ENCODE measurements around the gene NUDT3.

NUDT3 gene

DNA sequence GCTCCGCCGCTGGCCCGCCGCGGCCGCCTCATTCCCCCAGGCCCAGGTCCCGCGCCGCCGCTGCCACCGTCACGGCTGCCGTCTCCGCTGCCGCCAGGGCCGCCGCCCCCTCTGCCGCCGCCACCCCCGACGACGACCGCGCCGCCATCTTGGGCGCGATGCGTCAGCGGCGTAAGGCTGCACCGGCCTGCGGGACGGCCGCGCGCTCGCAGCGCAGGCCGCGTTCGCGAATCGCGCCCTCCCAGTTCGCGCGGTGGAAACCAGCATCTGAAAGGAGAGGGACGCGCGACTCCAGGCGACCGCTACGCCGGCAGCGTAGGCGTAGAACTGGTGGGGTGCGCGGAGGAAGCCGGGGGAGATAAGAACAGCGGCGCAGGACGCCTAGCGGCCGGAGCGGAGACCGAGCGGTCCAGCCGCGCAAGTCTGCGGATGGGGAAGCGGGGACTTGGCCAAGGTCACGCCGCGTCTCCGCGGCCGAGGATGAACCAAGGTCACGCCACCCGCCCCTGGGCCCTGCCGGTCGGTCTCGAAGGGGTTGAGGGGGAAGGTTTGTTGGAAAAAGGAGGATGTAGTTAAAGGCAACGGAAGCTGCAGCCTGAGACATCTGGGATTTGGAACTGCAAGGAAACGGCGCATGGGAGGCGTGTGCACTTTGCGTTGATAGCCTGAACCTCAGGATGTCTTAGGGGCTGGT lies at the start of gene NUDT3:
NUDT3 (minus strand) TSS at position 173 of the 694 bp plus-strand sequence. CDS start 307 bp downstream, outside the sequence.
- no peaks in the 10 kb centered on the region for H3K27me3 ChIP-seq (ENCODE audit: insufficient read depth, insufficient read length)
- peak; percentile 72 for DNase-seq (ENCODE audit: low read depth, low spot score)
- TF ChIP-seq ZNF274 (IDR thresholded peaks at IDR 0.05; ENCODE audit: low read depth, low read length) (no peak), YY1 (IDR thresholded peaks at IDR 0.05; ENCODE audit: insufficient read depth, insufficient read length) (peak; percentile 71), SUZ12 (IDR thresholded peaks at IDR 0.05; ENCODE audit: extremely low read depth, insufficient read depth, insufficient read length) (no peak)
- H3K4me1 ChIP-seq (ENCODE audit: insufficient read depth, insufficient read length): no peaks in the 10 kb centered on the region
- H3K4me3 ChIP-seq (ENCODE audit: insufficient read length, low read depth): peak within 1 kb of the TSS; percentile 72
- H3K9ac ChIP-seq (ENCODE audit: insufficient read length, low read depth): peak within 1 kb of the TSS; percentile 96
- peaks cover 9% of the 10 kb centered on the region for H3K9me3 ChIP-seq (ENCODE audit: insufficient read depth, low read length)
- H3K36me3 ChIP-seq (ENCODE audit: insufficient read depth, insufficient read length, low read length): no peaks in the 10 kb centered on the region

DNA sequence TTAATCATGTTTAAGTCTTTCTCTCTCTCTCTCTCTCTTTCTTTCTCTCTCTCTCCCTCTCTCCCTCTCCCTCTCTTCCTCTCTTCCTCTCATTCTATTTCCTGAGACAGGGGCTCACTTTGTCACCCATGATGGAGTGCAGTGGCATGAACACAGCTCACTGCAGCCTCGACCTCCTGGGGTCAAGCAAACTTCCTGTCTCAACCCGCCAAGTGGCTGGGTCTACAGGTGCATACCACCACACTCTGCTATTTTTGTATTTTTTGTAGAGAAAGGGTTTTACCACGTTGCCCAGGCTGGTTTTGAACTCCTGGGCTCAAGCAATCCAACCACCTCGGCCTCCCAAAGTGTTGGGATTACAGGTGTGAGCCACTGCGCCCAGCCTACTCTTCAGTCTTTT lies 49.1 kb upstream of the NUDT3 start:
- Histone ChIP-seq H3K36me3 (ENCODE audit: insufficient read depth, insufficient read length, low read length) (no peaks in the 10 kb centered on the region), H3K9ac (ENCODE audit: insufficient read length, low read depth) (no peak overlapping the region), H3K27me3 (ENCODE audit: insufficient read depth, insufficient read length) (no peaks in the 10 kb centered on the region), H3K4me3 (ENCODE audit: insufficient read length, low read depth) (no peak overlapping the region), H3K4me1 (ENCODE audit: insufficient read depth, insufficient read length) (no peaks in the 10 kb centered on the region), H3K9me3 (ENCODE audit: insufficient read depth, low read length) (peaks cover 25% of the 10 kb centered on the region; the same call in 1 of the 2 replicates)
- no peak for TF ChIP-seq YY1 (IDR thresholded peaks at IDR 0.05; ENCODE audit: insufficient read depth, insufficient read length)
- TF ChIP-seq ZNF274 (IDR thresholded peaks at IDR 0.05; ENCODE audit: low read depth, low read length): no peak
- no peak for TF ChIP-seq SUZ12 (IDR thresholded peaks at IDR 0.05; ENCODE audit: extremely low read depth, insufficient read depth, insufficient read length)
- no peak for DNase-seq (ENCODE audit: low read depth, low spot score)

- TF ChIP-seq YY1 (IDR thresholded peaks at IDR 0.05; ENCODE audit: insufficient read depth, insufficient read length): no peak
- no peak for TF ChIP-seq SUZ12 (IDR thresholded peaks at IDR 0.05; ENCODE audit: extremely low read depth, insufficient read depth, insufficient read length)
- TF ChIP-seq ZNF274 (IDR thresholded peaks at IDR 0.05; ENCODE audit: low read depth, low read length): no peak
- H3K9ac ChIP-seq (ENCODE audit: insufficient read length, low read depth): no peak overlapping the region
- H3K4me3 ChIP-seq (ENCODE audit: insufficient read length, low read depth): no peak overlapping the region
- no peak for DNase-seq (ENCODE audit: low read depth, low spot score)
- no peaks in the 10 kb centered on the region for H3K27me3 ChIP-seq (ENCODE audit: insufficient read depth, insufficient read length)
- no peaks in the 10 kb centered on the region for H3K4me1 ChIP-seq (ENCODE audit: insufficient read depth, insufficient read length)
- peaks cover 26% of the 10 kb centered on the region; the same call in 1 of the 2 replicates for H3K9me3 ChIP-seq (ENCODE audit: insufficient read depth, low read length)
- H3K36me3 ChIP-seq (ENCODE audit: insufficient read depth, insufficient read length, low read length): no peaks in the 10 kb centered on the region
Observed at GRCh38 chr6:34439442-34439841, 47.0 kb upstream of the NUDT3 start.

DNA sequence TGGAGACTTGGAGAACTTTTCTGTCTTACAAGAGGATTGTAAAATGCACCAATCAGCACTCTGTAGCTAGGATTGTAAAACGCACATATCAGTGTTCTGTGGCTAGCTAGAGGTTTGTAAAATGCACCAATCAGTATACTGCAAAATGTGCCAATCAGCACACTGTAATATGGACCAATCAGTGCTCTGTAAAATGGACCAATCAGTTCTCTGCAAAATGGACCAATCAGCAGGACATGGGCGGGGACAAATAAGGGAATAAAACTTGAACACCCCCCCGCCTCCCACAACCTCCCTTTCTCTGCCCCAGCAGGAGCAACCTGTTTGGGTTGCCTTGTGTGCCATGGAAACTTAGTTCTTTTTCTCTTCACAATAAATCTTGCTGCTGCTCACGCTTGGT lies 46.2 kb upstream of the NUDT3 start:
- H3K27me3 ChIP-seq (ENCODE audit: insufficient read depth, insufficient read length): no peaks in the 10 kb centered on the region
- H3K9ac ChIP-seq (ENCODE audit: insufficient read length, low read depth): no peak overlapping the region
- TF ChIP-seq YY1 (IDR thresholded peaks at IDR 0.05; ENCODE audit: insufficient read depth, insufficient read length) (no peak), ZNF274 (IDR thresholded peaks at IDR 0.05; ENCODE audit: low read depth, low read length) (no peak), SUZ12 (IDR thresholded peaks at IDR 0.05; ENCODE audit: extremely low read depth, insufficient read depth, insufficient read length) (no peak)
- H3K4me1 ChIP-seq (ENCODE audit: insufficient read depth, insufficient read length): no peaks in the 10 kb centered on the region
- no peak overlapping the region for H3K4me3 ChIP-seq (ENCODE audit: insufficient read length, low read depth)
- H3K36me3 ChIP-seq (ENCODE audit: insufficient read depth, insufficient read length, low read length): no peaks in the 10 kb centered on the region
- H3K9me3 ChIP-seq (ENCODE audit: insufficient read depth, low read length): peaks cover 26% of the 10 kb centered on the region; the same call in 1 of the 2 replicates
- no peak for DNase-seq (ENCODE audit: low read depth, low spot score)

DNA sequence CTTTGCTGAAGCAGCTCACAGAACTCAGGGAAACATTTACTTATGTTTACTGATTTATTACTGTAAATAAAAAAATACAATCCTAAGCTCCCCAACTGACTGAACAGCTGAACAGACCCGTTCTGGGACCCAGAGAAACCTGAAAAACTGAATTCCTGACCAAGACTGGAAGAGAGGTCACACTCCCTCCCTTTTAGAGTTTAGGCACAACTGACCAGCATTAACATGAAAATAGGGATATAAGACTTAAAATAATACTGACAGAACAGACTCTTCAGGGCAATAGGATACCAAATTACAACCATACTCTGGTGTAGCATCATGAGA lies 45.1 kb upstream of the NUDT3 start:
- Histone ChIP-seq H3K4me3 (ENCODE audit: insufficient read length, low read depth) (no peak overlapping the region), H3K4me1 (ENCODE audit: insufficient read depth, insufficient read length) (no peaks in the 10 kb centered on the region), H3K9ac (ENCODE audit: insufficient read length, low read depth) (no peak overlapping the region), H3K36me3 (ENCODE audit: insufficient read depth, insufficient read length, low read length) (no peaks in the 10 kb centered on the region), H3K9me3 (ENCODE audit: insufficient read depth, low read length) (peaks cover 26% of the 10 kb centered on the region; the same call in 1 of the 2 replicates), H3K27me3 (ENCODE audit: insufficient read depth, insufficient read length) (no peaks in the 10 kb centered on the region)
- TF ChIP-seq YY1 (IDR thresholded peaks at IDR 0.05; ENCODE audit: insufficient read depth, insufficient read length): no peak
- TF ChIP-seq ZNF274 (IDR thresholded peaks at IDR 0.05; ENCODE audit: low read depth, low read length): no peak
- TF ChIP-seq SUZ12 (IDR thresholded peaks at IDR 0.05; ENCODE audit: extremely low read depth, insufficient read depth, insufficient read length): no peak
- no peak for DNase-seq (ENCODE audit: low read depth, low spot score)

GRCh38 chr6:34436803-34437643 lies 44.6 kb upstream of the NUDT3 start:
- no peaks in the 10 kb centered on the region for H3K27me3 ChIP-seq (ENCODE audit: insufficient read depth, insufficient read length)
- H3K36me3 ChIP-seq (ENCODE audit: insufficient read depth, insufficient read length, low read length): no peaks in the 10 kb centered on the region
- H3K9ac ChIP-seq (ENCODE audit: insufficient read length, low read depth): no peak overlapping the region
- TF ChIP-seq ZNF274 (IDR thresholded peaks at IDR 0.05; ENCODE audit: low read depth, low read length) (no peak), SUZ12 (IDR thresholded peaks at IDR 0.05; ENCODE audit: extremely low read depth, insufficient read depth, insufficient read length) (no peak), YY1 (IDR thresholded peaks at IDR 0.05; ENCODE audit: insufficient read depth, insufficient read length) (no peak)
- DNase-seq (ENCODE audit: low read depth, low spot score): no peak
- H3K4me3 ChIP-seq (ENCODE audit: insufficient read length, low read depth): no peak overlapping the region
- H3K4me1 ChIP-seq (ENCODE audit: insufficient read depth, insufficient read length): no peaks in the 10 kb centered on the region
- peaks cover 26% of the 10 kb centered on the region; the same call in 1 of the 2 replicates for H3K9me3 ChIP-seq (ENCODE audit: insufficient read depth, low read length)

DNA sequence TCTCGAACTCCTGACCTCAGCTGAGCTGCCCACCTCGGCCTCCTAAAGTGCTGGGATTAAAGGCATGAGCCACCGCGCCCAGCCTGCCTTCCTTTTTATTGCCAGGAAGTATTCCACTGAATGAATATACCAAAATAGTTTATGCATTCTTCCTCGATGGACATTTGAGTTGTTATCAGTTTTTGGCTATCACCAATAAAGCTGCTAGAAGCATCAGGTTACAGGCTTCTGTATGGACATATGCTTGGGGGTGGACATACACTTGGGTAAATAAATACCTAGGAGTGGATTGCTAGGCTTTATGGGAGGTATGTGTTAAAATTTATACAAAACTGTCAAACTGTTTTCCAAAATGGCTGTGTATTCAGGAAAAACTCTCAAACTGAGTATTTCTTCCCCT lies 43.4 kb upstream of the NUDT3 start:
- H3K4me1 ChIP-seq (ENCODE audit: insufficient read depth, insufficient read length): no peaks in the 10 kb centered on the region
- no peaks in the 10 kb centered on the region for H3K27me3 ChIP-seq (ENCODE audit: insufficient read depth, insufficient read length)
- H3K36me3 ChIP-seq (ENCODE audit: insufficient read depth, insufficient read length, low read length): no peaks in the 10 kb centered on the region
- H3K9ac ChIP-seq (ENCODE audit: insufficient read length, low read depth): no peak overlapping the region
- peaks cover 26% of the 10 kb centered on the region; the same call in 1 of the 2 replicates for H3K9me3 ChIP-seq (ENCODE audit: insufficient read depth, low read length)
- H3K4me3 ChIP-seq (ENCODE audit: insufficient read length, low read depth): no peak overlapping the region
- no peak for DNase-seq (ENCODE audit: low read depth, low spot score)
- no peak for TF ChIP-seq SUZ12 (IDR thresholded peaks at IDR 0.05; ENCODE audit: extremely low read depth, insufficient read depth, insufficient read length)
- no peak for TF ChIP-seq YY1 (IDR thresholded peaks at IDR 0.05; ENCODE audit: insufficient read depth, insufficient read length)
- TF ChIP-seq ZNF274 (IDR thresholded peaks at IDR 0.05; ENCODE audit: low read depth, low read length): no peak
